ENCODE measurements around the gene SCUBE1.
A peak's percentile ranks its signal among the peaks of the same experiment; 100 is the strongest.

The SCUBE1 gene

DNA sequence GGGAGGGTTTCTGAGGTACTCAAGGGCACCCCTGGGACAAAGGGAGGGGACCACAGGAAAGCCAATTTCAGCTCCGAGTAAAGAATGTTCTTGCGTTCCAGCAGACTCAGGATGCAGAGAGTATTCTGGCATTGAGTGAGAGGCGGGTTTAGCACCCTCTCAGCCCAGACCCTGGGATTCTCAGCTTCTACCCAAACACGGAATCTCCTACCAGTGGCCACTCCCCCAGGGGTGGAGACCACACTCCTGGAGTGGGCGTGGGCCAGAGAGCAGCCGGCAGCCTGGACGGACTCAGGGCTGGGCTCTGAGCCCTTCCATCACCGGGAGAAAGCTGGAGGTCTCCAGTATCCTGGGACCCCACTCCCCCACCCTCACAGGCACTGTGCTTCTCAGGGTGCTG lies 130.1 kb downstream of the SCUBE1 start:
- DNase-seq: no peak

DNA sequence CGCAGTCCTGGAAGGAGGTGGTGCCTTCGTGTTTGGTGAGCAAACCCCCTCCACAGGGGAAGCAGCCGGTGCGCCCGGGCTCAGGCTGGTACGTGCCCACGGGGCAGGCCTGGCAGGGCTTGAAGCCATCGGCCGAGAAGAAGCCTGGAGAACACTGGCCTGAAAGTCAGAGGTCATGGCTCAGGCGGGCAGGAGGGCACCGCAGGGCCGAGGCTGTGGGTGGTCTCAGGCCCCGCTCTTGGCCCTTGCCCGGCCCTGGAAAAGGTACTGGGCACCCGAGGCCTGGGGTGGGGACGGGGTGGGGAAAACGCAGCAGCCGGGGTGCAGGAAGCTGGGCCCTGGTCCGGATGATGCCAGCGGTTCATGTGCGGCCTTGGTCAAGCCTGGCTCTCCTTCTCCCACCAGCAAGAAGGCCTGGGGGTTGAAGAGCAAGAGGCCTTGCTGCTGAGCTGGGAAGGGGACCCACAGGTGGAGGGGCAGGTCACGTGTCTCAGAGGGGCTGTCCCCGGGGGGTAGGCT lies 130.7 kb downstream of the SCUBE1 start:
- no peak for DNase-seq

DNA sequence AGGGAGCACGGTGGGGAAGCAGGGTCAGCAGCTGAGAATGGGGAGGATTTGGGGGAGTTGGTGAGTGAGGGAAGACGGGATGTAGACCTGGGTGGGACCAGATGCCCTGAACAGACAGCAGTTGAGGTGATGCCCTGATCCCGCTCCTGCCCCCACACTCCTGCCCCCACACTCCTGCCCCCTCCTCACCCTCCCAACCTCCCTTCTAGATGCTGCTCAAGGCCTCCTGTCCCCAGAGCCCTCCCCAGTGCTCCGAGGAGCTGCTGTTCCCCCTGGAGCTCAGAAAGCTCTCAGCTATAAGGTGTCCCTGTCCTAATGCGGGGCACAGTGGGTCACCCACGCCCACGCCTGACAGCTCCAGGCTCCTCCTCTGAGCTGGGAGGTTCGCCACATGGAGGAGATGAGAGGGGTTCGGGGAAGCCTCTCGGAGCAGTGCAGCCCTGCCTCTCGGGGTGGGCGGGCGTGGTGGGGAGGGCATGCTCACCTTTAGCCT lies 131.2 kb downstream of the SCUBE1 start:
- DNase-seq: no peak

DNA sequence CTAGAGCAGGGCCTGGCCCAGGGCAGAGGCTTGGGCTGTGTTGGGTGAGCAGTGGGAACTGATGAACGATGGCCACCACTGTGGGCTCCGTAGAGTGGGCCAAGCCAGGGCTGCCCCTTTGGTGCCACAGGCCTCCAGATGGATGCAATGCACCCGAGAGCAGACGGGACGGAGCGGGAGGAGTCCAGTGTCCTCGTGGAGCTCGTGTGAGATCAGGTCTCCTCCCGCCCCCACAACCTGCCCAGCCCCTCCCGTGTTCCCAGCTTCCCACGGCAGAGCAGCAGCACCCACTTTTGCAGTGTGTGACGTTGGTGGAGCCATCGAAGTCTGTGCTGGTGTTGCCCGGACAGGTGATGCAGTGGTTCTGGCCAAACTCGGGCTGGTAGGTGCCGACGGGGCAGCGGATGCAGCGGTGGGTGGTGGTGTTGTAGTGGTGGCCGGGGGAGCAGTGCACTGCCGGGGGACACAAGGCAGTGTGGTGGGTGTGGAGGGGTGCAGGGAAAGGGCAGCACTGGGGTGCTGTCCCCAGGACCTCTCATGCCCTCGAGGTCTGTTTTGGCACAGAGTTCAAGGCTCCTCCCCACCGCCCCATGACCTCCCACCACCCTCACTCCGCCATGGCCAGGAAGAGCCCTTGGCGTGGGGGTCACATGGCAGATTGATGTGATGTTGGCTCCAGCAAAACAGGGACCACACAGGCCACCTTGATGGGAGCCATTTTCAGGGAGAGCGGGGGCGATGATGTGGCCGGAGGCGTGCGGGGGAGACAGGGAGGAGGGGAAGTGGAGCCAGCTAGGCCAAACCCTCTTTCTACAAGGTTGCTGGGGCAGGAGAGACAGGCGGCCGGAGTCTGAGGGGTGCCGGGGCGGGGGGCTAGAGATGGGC lies 132.3 kb downstream of the SCUBE1 start:
- no peak for DNase-seq

DNA sequence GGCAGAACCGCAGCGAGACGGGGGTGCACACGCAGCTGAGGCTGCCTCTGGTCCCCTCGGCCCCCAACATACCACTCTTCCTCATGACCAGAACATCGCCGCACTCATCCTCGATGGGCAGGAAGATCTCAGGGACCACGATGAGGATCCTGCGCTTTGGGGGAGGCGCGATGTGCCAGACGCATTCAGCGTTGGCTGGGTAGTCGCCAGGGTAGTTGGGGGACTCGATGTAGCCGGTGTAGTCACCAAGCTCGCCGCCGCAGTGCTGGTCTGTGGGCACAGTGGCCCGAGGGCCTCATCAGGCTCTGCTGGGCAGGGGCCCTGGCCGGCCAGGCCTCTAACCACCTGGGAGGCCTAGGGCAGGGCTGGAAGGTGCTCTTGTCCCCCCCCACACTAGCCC lies 133.2 kb downstream of the SCUBE1 start:
- no peak for DNase-seq

DNA sequence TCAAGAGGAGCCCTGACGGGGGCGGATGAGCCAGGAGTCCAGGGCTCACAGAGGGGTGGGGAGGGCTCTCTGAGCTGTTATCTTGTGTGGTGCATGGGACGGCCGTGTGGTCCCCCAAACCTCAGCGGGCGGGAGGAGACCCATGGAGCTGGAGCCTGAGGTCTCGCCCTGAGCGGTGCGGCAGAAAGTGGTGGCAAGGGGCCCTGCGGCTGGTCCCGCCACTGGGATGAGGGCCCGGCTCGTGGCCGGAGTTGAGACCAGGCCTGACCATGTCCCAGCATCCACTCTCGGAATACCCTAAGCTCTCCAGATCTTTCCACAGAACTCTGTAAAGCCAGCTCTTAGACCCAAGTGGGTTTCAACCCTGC lies 133.7 kb downstream of the SCUBE1 start:
- DNase-seq: no peak

DNA sequence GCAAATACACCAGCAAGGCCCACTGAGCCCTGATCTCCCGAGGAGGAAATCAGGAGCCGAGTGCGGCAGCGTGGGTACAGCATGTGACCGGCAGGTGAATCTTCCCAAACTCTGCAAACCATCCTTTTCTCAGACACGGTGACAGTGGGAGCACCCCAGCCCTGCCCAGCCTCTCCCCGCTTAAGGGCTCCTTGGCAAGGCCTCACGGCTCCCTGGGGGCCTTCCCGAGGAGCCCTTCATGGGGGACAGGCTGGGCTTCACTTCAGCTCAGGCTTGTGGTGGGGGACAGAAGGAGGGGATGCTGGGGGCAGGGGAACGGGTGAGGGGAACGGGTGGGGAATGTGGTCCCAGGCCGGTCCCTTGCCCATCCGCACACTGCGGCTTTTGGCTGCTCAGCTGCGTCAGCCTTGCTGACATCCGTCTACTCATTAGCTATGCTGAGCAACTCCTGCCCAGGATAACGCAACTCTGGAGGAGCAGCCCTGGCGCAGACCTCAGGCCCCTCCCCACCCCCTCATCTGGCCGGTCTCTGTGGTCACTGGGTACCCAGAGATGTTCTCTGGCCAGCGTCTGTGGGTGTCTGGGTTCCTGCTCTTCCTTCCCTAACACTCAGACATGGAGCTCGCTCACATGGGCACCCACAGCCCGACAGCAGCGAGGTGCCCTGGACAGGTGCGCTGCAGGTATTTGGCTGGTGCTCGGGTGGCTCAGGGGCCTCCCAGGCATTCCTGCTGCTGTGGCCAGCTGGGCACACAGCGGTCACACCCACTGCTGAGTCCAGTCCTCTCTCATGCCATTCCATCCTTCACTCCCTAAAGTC lies 134.3 kb downstream of the SCUBE1 start:
- no peak for DNase-seq

DNA sequence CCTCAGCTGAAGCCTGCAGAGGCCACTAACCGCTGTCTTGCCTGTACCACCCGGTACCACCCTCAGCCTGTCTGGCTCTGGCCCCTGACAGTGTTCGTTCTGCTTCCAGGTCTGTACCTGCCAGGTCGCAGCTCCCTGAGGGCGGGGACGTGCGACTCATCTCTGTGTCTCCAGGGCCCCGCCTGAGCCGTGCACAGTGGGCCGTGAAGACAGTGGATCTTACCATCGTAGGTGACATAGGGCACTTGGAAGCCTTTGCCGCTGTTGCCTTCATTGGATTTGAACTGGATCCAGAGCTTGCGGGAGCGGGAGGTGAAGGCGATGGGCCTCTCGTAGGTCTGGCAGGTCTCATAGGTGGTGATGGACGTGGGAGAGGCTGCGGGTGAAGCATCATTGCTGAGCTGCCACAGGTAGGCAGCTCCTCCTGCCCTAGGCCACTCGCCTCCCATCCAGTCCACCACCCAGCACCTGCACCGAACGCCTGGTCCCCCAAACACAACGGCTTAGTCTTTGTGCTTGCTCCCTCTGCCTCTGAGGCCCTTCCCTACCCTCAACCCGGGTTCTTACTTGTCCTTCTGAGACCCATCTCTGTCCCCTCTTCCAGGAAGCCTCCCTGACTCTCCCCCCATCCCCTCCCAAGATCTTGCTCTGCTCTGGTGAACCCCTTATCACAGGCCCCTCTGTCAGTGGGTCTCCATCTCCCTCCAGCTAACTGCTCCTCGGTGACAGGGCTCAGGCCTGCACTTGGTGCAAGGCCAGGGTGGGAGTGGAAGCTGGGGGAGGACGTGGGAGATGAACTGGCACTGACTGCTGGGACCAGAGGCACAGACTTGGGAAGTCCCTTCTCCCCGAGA lies 135.1 kb downstream of the SCUBE1 start:
- no peak for DNase-seq

DNA sequence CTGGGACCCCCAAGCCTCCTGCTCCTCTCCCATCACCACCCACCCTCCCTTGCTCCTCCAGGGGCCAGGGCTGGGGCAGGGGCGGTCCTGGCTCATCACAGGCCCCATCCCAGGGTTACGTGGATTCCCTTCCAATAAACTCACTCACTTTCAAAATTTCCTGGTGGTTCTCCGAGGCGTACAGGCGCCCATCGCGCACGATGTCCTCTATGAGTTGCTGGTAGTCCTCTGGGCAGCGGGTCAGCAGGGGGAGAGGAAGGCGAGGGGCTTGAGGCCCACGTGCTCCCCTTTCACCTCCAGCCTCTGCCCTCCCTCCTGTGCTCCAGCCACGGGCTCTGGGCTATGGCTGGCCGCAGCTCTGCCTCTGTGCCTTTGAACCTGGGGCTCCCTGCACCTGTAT lies 135.8 kb downstream of the SCUBE1 start:
- no peak for DNase-seq

DNA sequence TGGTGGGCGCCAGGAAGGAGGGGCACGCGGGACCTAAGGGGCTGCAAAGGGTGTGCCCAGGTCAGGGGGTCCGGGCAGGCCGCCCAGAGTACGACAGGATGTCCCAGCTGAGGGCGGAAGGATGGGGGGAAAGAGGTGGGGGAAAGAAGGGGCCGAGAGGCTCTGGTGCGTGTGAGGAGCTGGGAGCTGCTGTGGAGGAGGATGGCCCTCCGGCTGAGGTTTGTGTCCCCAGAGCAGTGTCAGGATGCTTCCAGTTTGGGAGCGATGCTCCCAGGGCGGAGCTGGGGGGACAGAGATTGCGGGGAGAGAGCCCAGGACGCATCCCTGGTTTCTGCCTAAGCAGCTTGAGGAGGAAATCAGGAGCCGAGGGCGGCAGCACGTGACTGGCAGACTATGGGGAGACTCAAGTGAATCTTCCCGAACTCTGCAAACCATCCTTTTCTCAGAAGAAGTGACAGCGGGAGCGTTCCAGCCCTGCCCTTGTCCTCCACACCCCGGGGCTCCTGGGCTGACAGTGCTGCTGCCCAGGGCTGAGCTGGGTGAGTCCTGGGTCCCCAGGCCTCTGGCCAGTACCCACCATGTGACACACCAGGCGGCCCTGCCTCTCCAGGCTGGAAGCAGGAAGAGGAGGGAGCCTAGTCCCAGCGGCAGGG lies 136.5 kb downstream of the SCUBE1 start:
- DNase-seq: no peak

DNA sequence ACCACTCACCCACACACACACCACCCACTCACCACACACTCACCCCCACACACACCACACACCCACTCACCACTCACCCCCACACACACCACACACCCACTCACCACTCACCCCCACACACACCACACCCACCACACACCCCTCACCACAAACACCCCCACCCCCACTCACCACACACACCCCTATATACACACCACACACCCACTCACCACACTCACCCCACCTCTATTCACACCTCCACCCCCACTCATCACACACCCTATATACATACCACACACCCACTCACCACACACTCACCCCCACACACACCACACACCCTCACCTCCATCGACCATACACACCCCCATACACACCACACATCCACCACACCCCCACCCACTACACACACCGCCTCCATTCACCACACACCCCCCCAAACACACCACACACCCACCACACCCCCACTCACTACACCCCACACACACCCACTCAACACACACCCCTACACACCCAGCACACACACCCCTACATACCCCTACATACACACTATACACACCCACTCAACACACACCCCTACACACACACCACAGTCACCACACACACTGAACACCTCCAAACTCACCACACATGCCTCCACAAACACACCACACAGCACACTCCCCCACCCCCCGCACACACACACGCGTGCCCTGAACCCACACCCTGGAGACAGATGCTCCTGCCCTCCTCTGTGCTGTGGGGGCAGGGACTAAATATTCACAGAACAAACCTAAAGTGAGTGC lies 137.2 kb downstream of the SCUBE1 start:
- DNase-seq: no peak

DNA sequence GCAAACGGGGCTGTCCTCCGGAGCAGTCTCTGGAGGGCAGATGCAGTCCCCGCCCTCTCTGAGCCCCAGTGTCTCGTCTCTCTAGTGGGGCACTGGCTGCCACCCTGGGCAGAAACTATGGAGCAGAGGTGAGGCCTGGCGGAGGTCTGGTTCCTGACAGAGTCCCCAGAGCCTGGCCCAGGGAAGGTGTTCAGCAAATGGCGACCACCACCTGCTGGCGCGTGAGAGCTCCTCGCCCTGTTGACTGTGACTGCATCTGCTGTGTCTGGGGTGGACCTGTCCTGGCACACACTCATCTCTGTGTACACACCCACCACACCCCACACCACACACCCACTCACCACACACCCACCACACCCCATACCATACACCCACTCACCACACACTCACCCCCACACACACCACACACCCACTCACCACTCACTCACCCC lies 137.9 kb downstream of the SCUBE1 start:
- DNase-seq: no peak

DNA sequence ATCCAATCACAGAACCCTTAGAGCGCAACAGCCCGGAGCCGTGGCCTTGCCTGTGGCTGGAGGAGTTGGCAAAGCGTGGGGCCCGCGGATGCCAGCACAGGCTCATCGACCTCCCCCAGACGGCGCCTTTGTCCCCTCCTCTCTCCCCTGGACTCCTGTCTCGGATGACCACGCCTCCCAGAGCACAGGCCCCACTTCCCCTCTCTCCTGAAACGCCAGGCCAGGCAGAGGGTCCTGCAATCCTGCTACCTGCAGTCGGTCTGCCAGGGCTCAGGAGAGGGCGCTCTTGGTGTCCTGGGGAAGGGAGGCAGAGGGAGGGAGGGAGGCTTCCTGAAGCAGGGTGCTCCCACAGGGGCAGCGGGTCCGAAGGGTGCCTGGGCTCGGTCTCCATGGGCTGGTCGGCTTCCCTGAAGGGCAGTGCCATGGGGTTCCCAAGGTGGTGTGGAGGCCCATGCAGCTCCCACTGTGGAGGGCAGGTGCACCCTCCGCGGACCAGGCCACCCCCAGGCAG lies 139.6 kb downstream of the SCUBE1 start:
- peak; percentile 60 for DNase-seq

DNA sequence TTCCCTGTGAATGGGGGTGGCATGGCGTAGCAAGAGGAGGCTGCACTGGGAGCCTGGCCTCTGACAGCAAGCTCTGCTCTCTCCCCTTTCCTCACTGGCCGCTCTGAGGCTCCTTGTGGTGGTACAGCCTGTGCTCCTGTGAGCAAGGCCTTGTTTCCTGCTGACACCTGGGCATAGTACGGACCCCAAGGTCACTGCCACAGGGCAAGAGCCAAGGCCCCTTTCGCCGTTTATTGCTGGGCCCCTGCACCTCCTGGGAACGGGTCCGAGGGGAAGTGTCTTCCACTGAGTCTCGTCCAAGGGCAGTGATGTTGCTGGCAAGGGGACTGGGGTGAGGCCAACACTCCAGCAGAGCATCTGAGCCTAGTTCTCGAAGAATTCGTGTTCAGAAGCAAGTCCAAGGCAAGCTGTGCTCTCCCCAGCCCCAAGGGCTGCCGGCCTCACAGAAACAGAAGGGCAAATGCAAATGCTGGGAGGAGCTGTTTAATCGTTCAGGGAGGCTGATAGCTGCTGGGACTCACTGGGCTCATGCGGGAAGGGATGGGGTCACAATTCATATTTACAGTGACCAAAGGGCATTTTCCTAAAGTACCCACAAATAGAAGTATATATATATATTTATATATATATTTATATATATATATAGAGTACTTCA lies 140.3 kb downstream of the SCUBE1 start:
- DNase-seq: no peak

DNA sequence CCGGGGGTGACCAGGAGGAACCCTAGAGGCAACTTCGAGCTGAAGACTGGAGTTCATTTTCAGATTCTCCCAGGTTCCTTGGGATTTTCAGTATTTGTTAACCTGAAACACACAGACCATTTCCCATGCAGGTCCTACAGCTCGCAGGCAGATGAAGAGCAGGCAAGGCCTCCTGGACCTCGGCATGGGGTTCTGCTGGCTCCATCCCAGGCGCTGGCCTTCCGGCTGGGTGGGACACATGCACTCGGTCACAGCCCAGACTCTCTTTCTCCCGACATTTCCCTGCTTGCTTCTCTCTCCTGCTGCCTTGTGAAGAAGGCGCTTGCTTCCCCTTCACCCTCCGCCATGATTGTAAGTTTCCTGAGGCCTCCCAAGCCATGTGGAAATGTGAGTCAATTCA lies 140.8 kb downstream of the SCUBE1 start:
- DNase-seq: no peak

DNA sequence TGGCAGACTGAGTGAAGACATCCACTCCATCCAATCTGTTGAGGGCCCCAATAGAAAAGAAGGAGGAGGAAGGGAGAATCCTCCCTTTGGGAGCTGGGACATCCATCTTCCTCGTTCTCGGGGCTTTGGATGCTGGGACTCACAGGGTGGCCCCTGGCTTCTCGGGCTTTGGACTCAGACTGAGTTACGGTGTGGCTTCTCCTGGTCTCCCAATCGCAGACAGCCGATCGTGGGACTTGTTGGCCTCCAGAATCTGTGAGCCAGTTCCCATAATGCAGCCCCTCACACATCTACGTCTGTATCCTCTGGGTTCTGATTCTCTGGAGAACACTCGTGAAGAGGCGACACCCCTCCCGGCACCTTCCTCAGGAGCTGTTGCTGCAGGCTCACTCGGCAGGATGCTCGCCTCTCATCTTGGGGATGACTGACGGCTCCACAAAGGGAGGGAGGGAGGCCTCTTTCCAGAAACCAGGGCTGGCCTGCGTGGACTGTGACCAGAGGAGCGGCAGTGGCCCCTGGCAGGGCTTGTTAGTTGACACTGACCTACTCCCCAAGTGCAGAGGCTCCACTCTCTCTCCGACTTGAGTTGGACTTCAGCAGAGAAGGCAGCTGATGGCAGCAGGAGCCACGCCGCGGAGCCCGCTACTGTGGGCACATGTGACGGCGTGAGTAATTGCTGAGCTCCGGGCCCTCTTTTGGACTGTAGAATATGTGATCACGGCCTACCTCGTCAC lies 141.5 kb downstream of the SCUBE1 start:
- DNase-seq: no peak

DNA sequence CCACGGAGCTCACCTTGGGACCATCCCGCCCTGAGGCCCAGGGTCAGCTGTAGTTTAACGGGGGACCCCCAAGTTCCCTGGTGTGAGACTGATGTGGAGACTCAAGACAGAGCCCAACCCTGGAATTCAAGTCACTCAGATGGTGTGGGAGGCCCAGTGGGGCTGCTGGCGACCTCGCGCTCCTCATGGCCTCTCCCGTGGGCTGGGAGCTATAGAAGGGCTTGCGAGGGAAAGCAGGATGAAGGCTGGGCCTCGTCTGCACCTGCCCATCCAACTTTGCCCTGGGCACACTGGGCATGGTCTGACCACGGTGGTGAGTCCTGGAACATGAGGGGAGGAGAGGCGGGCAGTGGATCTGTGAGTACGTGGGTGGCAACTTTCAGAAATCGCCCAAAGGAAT lies 142.6 kb downstream of the SCUBE1 start:
- DNase-seq: no peak

DNA sequence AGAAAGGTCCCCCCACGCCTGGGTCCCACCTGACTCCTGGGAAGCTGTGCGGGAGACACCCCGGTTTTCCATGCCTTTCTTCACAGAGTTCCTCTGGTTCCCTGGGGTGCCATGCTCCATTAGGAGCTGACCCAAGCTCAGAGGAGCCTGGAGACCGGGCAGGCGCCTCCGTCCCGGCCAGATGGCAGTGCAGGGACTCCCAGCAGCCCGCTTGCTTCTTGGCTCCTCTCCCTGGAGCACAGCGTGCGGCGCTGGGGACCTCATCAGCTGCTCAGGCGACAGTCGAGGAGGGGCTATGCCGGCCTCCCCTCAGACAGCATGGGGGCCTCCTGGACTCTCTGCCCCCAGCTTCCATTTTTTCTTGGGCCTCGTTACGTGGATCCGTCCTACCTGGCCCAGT lies 143.1 kb downstream of the SCUBE1 start:
- no peak for DNase-seq

DNA sequence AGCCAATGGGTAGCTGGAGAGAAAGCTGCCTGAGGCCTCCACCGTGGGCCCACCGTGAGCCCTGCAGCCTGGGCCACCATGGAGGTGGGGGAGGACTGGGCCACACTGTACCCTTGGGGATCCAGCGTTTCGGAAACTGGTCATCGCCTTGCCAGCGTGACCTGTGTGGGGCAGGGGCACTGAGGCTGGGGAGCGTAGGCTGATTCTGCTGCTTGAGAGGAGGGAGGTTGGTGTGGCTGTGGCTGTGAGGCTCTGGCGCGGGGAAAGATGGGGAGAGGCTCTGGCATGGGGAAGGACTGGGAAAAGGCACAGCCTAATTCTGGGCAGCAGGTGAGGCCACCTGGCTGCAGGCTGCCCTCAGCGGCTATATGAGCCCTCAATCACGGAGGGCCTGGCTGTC lies 143.6 kb downstream of the SCUBE1 start:
- DNase-seq: no peak

Measured in right kidney (tissue), 1 donor.